Astrocyte of the cerebellum (primary cell): Measurements from ENCODE around the gene RORC.
"Not testable (repeated sequence)": the region's sequence is repeated elsewhere in the genome, so short reads cannot be mapped to it uniquely, and the experiment has no call there.

Experiments
- DNase-seq: peaks from one replicate; pipeline ENCODE4 v3.0.0-alpha.2; 2011; ENCODE audit warnings: low read depth
- H3K4me3 ChIP-seq: 2 replicates; pipeline ENCODE4 v1.5.1; 2011; ENCODE audit warnings: mild to moderate bottlenecking, low read depth, low read length, moderate library complexity
- in situ Hi-C: cut with HindIII; loops from 2 replicates; pipeline ENCODE4 v1.10.0; 2017; ENCODE audit warnings: low sequenced_read_pairs
- TF ChIP-seq, protein P1 (sequence below): IDR thresholded peaks from 2 replicates; pipeline ENCODE4 v1.5.1; 2012; ENCODE audit warnings: low read length, low read depth, moderate library complexity, mild to moderate bottlenecking; ENCODE audit errors: missing control alignments

RORC gene

DNA sequence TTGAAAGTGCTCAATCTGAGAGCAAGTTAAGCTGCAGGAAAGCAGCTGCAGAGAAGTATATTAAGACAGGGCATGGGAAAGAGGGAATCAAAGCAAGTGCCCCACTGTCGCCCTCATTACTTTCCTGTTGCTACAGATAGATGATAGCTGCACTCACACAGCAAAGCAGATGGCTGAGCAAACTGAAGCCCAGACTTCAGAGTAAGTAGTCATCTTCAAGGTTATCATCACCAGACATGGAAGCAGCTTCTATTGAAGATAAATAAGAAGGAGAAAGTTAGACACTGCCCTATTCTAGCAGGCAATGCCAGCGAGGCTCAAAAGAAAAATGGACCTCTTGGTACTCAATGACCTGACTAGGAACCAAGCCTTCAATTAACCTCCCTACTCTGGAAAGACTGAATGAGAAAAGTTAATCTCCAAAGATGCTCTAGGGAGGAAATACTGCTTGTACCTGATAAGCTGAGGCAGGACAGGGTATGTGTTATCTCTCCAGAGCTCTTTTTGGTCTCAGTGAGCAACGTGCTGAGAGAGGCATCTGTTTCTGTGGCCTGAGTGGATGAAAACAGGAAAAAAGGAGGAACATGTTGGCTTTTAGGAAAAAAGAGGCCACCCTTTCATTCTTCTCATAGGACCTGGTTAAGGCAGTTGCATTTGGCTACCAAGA is 57.2 kb downstream of the RORC start:
- in situ Hi-C loops = no loop called here
- DNase-seq = no peak
- H3K4me3 ChIP-seq = no peak overlapping the region
- TF ChIP-seq, protein P1, sequence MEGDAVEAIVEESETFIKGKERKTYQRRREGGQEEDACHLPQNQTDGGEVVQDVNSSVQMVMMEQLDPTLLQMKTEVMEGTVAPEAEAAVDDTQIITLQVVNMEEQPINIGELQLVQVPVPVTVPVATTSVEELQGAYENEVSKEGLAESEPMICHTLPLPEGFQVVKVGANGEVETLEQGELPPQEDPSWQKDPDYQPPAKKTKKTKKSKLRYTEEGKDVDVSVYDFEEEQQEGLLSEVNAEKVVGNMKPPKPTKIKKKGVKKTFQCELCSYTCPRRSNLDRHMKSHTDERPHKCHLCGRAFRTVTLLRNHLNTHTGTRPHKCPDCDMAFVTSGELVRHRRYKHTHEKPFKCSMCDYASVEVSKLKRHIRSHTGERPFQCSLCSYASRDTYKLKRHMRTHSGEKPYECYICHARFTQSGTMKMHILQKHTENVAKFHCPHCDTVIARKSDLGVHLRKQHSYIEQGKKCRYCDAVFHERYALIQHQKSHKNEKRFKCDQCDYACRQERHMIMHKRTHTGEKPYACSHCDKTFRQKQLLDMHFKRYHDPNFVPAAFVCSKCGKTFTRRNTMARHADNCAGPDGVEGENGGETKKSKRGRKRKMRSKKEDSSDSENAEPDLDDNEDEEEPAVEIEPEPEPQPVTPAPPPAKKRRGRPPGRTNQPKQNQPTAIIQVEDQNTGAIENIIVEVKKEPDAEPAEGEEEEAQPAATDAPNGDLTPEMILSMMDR = no peak

DNA sequence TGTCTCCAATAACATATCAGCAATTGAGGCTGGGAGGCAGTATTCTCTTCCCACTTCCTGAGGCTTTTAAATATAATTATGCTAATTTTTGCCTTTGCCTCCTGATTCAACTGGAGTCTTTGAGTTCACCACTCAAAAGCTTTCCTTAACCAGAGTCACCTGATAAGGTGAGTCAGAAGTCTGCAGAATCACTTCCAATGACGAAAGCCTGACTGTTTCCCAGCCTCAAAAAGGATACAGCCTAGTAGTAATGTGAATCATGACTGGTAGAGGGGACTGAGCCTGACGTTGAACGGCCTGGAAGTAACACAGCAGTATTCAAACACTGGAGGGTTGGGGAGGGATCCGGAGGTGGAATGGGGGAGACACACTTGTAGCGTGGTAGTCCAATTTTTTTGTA is 57.9 kb downstream of the RORC start:
- no peak overlapping the region for H3K4me3 ChIP-seq
- DNase-seq = no peak
- in situ Hi-C loops = no loop called here
- TF ChIP-seq, protein P1 = no peak

DNA sequence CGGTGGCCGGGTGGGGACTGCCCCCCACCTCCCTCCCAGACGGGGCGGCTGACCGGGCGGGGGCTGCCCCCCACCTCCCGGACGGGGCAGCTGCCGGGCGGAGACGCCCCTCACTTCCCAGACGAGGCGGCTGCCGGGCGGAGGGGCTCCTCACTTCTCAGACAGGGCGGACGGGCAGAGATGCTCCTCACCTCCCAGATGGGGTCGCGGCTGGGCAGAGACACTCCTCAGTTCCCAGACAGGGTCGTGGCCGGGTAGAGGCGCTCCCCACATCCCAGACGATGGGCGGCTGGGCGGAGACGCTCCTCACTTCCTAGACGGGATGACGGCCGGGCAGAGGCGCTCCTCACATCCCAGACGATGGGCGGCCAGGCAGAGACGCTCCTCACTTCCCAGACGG is 62.3 kb downstream of the RORC start:
- in situ Hi-C loops, DNase-seq, H3K4me3 ChIP-seq: not testable (repeated sequence)

DNA sequence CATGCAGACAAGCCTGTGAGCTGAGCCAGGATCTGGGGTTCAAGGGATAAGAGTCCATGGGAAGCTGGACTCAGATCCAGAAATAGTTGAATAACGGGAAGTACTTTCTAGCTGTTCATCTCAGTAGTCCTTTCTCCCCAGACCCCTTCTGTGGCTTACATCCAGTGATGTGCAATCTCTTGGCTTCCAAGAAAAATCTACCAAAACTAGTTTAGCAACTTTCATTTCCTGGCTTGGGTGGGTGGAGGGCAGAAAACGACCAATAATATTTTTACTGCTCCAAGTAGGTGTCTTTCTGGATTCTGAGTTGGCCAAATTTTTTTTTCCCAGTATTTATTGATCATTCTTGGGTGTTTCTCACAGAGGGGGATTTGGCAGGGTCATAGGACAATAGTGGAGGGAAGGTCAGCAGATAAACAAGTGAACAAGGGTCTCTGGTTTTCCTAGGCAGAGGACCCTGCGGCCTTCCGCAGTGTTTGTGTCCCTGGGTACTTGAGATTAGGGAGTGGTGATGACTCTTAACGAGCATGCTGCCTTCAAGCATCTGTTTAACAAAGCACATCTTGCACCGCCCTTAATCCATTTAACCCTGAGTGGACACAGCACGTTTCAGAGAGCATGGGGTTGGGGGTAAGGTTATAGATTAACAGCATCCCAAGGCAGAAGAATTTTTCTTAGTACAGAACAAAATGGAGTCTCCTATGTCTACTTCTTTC is 63.1 kb downstream of the RORC start:
- in situ Hi-C loops, DNase-seq, H3K4me3 ChIP-seq: not testable (repeated sequence)

DNA sequence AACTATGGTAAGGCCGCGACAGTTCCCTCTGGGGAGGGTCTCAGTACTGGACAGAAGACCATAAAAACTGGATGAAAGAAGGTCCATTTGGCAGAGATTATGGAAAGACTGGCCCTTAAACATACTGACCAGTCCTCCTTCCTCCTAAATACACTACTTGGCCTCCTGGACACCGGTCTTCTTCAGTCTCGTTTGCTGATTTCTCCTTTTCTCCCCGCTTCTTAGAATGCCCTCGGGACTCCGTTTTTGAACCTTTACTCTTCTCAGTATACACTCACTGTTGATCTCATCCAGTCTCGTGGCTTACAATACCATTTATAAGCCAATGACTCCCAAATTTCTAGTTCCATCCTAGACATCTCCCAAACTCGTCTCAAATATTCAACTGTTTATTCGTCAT is 67.6 kb downstream of the RORC start:
- in situ Hi-C loops = no loop called here
- DNase-seq = no peak
- H3K4me3 ChIP-seq = peak overlapping the region; percentile 85
- TF ChIP-seq, protein P1 = no peak

DNA sequence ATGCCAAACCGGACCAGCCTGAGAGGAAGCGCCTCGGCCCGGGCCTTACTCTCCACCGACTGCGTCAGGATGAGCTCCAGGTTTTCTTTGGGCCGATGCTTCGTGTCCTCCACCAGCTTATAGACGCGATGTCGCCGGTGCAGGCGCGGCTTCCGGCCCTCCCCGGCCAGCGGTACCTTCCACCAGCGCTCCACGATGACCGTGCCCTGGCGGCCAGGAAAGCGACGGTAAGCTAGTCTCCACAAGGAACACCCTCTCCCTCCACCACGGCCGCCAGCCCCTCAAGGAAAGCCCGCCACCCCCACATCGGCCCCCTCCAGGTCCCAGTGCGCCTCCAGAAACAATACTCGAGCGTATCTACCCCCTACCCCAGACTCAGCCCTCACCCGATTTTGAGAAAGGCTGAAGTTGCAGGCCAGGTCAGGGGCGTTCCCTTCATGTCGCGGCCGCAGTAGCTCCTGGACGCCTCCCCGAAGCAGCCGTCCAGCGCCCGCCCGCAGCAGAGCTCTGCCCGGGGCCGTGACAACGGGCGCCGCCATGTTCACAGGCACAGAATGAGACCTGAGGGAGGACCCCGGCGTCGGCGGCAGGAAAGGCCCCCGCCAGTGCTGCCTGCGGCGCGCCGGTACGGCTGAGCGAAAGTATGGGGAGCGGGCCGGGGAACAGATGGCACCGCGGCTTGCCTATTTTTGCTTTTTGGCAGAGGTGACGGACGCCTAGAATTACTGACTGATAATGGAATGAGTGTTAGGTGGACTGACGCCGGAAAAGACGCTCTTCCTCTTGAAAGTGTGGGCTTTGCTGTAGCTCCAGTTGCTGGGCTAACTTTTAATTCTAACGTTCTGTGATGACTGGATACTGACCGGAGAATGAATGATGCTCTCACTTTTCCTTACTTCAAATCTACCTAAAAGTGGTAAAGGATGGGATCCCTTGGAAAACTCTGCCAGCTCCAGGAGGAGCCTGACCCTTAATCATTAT is 68.4 kb downstream of the RORC start, which contains the start of gene MRPL9:
MRPL9 (minus strand) TSS at position 556 of the 981 bp plus-strand sequence; CDS start at position 539, 17 bp downstream.
- H3K4me3 ChIP-seq = peak within 1 kb of the TSS; percentile 85
- DNase-seq = peak; percentile 35
- TF ChIP-seq, protein P1 = no peak
- in situ Hi-C loops = no loop called here

DNA sequence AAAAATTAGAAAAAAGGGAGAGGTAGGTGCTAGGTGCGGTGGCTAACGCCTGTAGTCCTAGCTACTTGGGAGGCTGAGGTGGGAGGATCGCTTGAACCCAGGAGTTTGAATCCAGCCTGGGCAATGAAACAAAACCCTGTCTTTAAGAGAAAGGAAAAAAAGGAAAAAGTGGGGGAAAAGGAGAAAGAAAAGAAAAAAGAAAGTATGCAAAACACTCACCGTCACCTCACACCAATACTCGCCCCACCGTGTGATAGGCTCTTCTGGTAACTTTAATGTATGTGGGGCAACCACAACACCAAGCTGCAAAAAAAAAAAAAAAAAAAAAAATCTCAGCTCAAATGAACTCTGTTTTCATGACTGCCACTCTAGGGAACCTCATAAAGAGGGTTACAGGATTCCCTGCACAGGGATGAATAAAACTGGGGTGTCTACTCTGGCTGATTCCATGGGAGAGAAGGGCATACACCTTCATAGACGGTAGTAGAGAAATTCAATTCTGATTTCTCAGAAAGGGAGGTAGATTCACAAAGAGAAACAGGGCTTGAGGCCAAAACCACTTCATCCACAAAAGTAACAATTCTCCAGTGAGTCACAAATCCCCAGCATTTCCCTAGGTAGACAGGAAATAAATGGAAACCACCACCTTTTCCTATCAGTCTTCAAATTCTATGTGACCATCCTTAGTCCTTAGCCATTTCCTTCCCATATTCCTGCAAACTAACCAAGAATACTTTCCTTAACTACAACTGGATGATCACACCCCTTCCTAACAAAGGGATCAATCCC is 70.8 kb downstream of the RORC start:
- no peak for DNase-seq
- no peak overlapping the region for H3K4me3 ChIP-seq
- in situ Hi-C loops = no loop called here
- TF ChIP-seq, protein P1 = no peak
